Caco-2 (cell line): ENCODE measurements around the gene SLC38A10. TPM values are rescaled to one million over a fixed set of nuclear protein-coding genes. Genes with fewer than 3 reads are reported as not detected.

Experiments used
- BruUV-seq: library from RNA; stranded (reverse); fragments of 400-500 nt; replicated peaks from 2 replicates; lab custom pipeline; 2021; lab: Mats Ljungman, UMichigan
- CTCF ChIA-PET: fragments of 300-600 bp; sonication (Branson Sonifier 250); formaldehyde crosslinking; loops from one replicate; lab custom pipeline; 2022; ENCODE audit warnings: antibody characterized with exemption; lab: Charles Lee
- POLR2A ChIA-PET: fragments of 300-600 bp; sonication (Branson Sonifier 250); formaldehyde crosslinking; loops from one replicate; lab custom pipeline; 2022; ENCODE audit warnings: antibody characterized with exemption; lab: Charles Lee
- DNase-seq, 2 experiments: peaks; one replicate each; pipeline versions ENCODE4 v3.0.0 to v3.0.0-alpha.2; 2020 to 2022
- H3K27me3 ChIP-seq: replicated peaks from 2 replicates; pipeline ENCODE4 v1.6.0; 2011; ENCODE audit warnings: low read length; ENCODE audit not compliant: control insufficient read depth, insufficient read depth
- H3K36me3 ChIP-seq: 2 replicates; pipeline ENCODE4 v1.5.1; 2011; ENCODE audit warnings: low read length; ENCODE audit not compliant: control insufficient read depth, insufficient read depth
- H3K4me1 ChIP-seq: fragments of 250-450 bp; sonication (Bioruptor Pico); 2 replicates; pipeline ENCODE4 v1.5.1; 2020; ENCODE audit warnings: mild to moderate bottlenecking
- H3K4me3 ChIP-seq: 2 replicates; pipeline ENCODE4 v1.5.1; 2011; ENCODE audit warnings: low read depth, mild to moderate bottlenecking, control low read depth, low read length
- H3K9me3 ChIP-seq: fragments of 250-450 bp; sonication (Bioruptor Pico); 2 replicates; pipeline ENCODE4 v1.5.1; 2020; ENCODE audit warnings: mild to moderate bottlenecking, moderate library complexity
- H3K27ac Mint-ChIP-seq: one replicate; pipeline ENCODE4 v1.8.0; 2022; ENCODE audit warnings: mixed read lengths; ENCODE audit not compliant: unreplicated experiment
- H3K27me3 Mint-ChIP-seq: one replicate; pipeline ENCODE4 v1.8.0; 2022; ENCODE audit warnings: mixed read lengths; ENCODE audit not compliant: insufficient read depth, unreplicated experiment
- H3K36me3 Mint-ChIP-seq: one replicate; pipeline ENCODE4 v1.8.0; 2022; ENCODE audit warnings: mild to moderate bottlenecking, mixed read lengths; ENCODE audit not compliant: insufficient read depth, unreplicated experiment
- H3K4me1 Mint-ChIP-seq: one replicate; pipeline ENCODE4 v1.8.0; 2022; ENCODE audit warnings: low read depth, mixed read lengths; ENCODE audit not compliant: unreplicated experiment
- H3K4me3 Mint-ChIP-seq: one replicate; pipeline ENCODE4 v1.8.0; 2022; ENCODE audit warnings: mild to moderate bottlenecking, moderate library complexity, mixed read lengths; ENCODE audit not compliant: unreplicated experiment
- H3K9me3 Mint-ChIP-seq: one replicate; pipeline ENCODE4 v1.8.0; 2022; ENCODE audit warnings: mixed read lengths; ENCODE audit not compliant: unreplicated experiment
- CTCF ChIP-seq, 2 experiments: fragments of 200-600 bp in 1 of 2; IDR thresholded peaks; 1 replicate in 1 of 2; 2 replicates in 1 of 2; pipeline versions ENCODE4 v1.5.1 to v1.8.0; 2011 to 2022; ENCODE audit warnings: antibody characterized with exemption in 1 of 2, control low read depth in 1 of 2, inconsistent platforms in 1 of 2, low read depth in 1 of 2, low read length in 1 of 2, mild to moderate bottlenecking in 1 of 2, moderate library complexity in 1 of 2; ENCODE audit not compliant: insufficient read depth in 1 of 2, severe bottlenecking in 1 of 2, unreplicated experiment in 1 of 2
- intact Hi-C: fragments of 100-400 bp; cut with micrococcal nuclease; formaldehyde crosslinking; loops from one replicate; pipeline ENCODE4 v1.10.0; 2022; ENCODE audit not compliant: unreplicated experiment
- total RNA-seq: library from RNA; stranded (reverse); gene quantifications from 2 replicates; pipeline ENCODE4 v1.2.3, GENCODE V29; 2022

SLC38A10 gene
- total RNA-seq, 1 experiment from 2014 or later = 137 TPM

- Mint-ChIP-seq H3K27ac (peak overlapping the region; percentile 98), H3K27me3 (no peaks in the 10 kb centered on the region), H3K4me1 (peaks cover 20% of the 10 kb centered on the region), H3K36me3 (peaks cover 15% of the 10 kb centered on the region), H3K4me3 (peak overlapping the region; percentile 76), H3K9me3 (peaks cover 9% of the 10 kb centered on the region)
- Histone ChIP-seq H3K4me1 (peaks cover 37% of the 10 kb centered on the region), H3K4me3 (no peak overlapping the region), H3K36me3 (peaks cover 2% of the 10 kb centered on the region; the same call in 1 of the 2 replicates), H3K27me3 (no peaks in the 10 kb centered on the region), H3K9me3 (no peaks in the 10 kb centered on the region)
- DNase-seq = no peak
- no peak for TF ChIP-seq CTCF (IDR thresholded peaks at IDR 0.05; ENCODE audit: insufficient read depth in 1 of 2, low read depth in 1 of 2, low read length in 1 of 2, severe bottlenecking in 1 of 2, unreplicated experiment in 1 of 2)
- intact Hi-C loops = loop anchor here (2.0 kb wide), 1 partner anchor 79 kb away; no protein-coding TSS in a partner anchor
- ChIA-PET CTCF (interaction anchor here (1.3 to 3.5 kb wide), 4 partner anchors 9 to 177 kb away, joined by 4 to 82 read pairs (median 22); partner anchors contain the start of gene BAHCC1), POLR2A (interaction anchor here (3.0 kb wide), 1 partner anchor 87 kb away, joined by 21 read pairs; the partner anchor contains the start of gene BAHCC1)
- no TSS peak for BruUV-seq
Observed at GRCh38 chr17:81307636-81308560, 12.8 kb upstream of the SLC38A10 start.

- BruUV-seq = no TSS peak
- CTCF ChIA-PET = interaction anchor here (1.0 to 1.4 kb wide), 2 partner anchors 11 to 22 kb away, joined by 3 to 4 read pairs; no protein-coding TSS in a partner anchor
- DNase-seq = no peak
Observed at GRCh38 chr17:81306898-81307510, 11.9 kb upstream of the SLC38A10 start.

More at GRCh38 chr17:81306898-81307510, 11.9 kb upstream of the SLC38A10 start:
- H3K4me3 Mint-ChIP-seq = no peak overlapping the region
- no peaks in the 10 kb centered on the region for H3K27me3 Mint-ChIP-seq
- Histone ChIP-seq H3K4me1 (peaks cover 37% of the 10 kb centered on the region), H3K4me3 (no peak overlapping the region), H3K36me3 (peaks cover 2% of the 10 kb centered on the region; the same call in 1 of the 2 replicates), H3K9me3 (no peaks in the 10 kb centered on the region), H3K27me3 (no peaks in the 10 kb centered on the region)
- intact Hi-C loops = no loop called here
- H3K4me1 Mint-ChIP-seq = peaks cover 20% of the 10 kb centered on the region
- peaks cover 9% of the 10 kb centered on the region for H3K9me3 Mint-ChIP-seq
- no peak overlapping the region for H3K27ac Mint-ChIP-seq
- POLR2A ChIA-PET = no interaction called here
- peaks cover 15% of the 10 kb centered on the region for H3K36me3 Mint-ChIP-seq
- TF ChIP-seq CTCF (IDR thresholded peaks at IDR 0.05; ENCODE audit: insufficient read depth in 1 of 2, low read depth in 1 of 2, low read length in 1 of 2, severe bottlenecking in 1 of 2, unreplicated experiment in 1 of 2) = no peak
